HCT116 (cell line): Measurements from ENCODE around the gene ITPR1.

ENCODE experiments used
- EZH2phosphoT487 ChIP-seq: fragments of 200-600 bp; IDR thresholded peaks from 2 replicates; pipeline ENCODE4 v1.6.1; 2018; ENCODE audit warnings: antibody characterized with exemption, borderline replicate concordance
- POLR2A ChIP-seq: IDR thresholded peaks from 2 replicates; pipeline ENCODE4 v1.7.0; 2011; ENCODE audit warnings: borderline replicate concordance; ENCODE audit not compliant: insufficient read depth, insufficient read length; ENCODE audit errors: extremely low read depth
- POLR2AphosphoS5 ChIP-seq: IDR thresholded peaks from 2 replicates; pipeline ENCODE4 v1.6.1; 2011; ENCODE audit warnings: mild to moderate bottlenecking, low read depth, low read length, moderate library complexity
- TF ChIP-seq, protein P1 (sequence below), 3 experiments: fragments of 200-600 bp in 1 of 3; sonication (generic) in 1 of 3; IDR thresholded peaks in 2 of 3; conservative IDR thresholded peaks in 1 of 3; 2 replicates each; pipeline ENCODE4 v1.5.1; 2012 to 2017; ENCODE audit warnings: low read depth in 2 of 3, low read length in 2 of 3, antibody characterized with exemption in 1 of 3, borderline replicate concordance in 1 of 3, control low read depth in 1 of 3, mild to moderate bottlenecking in 1 of 3, mixed read lengths in 1 of 3, mixed run types in 1 of 3, moderate library complexity in 1 of 3; ENCODE audit not compliant: insufficient read depth in 1 of 3

DNA sequence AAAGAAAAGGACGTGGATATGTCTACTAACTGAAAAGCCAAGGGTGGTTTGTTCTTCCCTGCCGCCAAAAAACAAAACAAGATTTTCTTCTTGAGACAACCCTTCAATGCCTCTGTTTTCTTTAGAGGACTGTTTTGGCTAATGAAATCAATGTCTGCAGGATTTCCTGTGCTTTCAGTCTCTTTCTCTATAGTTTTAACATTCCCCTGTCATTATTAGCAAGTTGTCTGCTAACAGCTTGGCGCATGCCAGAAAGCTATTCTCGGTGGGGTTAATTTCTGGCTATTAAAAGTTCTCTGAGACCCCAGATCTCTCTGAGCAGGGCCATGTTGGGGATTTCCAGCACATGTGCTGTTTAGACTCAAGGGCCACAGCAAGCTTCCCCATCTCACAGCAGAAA, 56.7 kb downstream of the ITPR1 start:
- TF ChIP-seq, protein P1, sequence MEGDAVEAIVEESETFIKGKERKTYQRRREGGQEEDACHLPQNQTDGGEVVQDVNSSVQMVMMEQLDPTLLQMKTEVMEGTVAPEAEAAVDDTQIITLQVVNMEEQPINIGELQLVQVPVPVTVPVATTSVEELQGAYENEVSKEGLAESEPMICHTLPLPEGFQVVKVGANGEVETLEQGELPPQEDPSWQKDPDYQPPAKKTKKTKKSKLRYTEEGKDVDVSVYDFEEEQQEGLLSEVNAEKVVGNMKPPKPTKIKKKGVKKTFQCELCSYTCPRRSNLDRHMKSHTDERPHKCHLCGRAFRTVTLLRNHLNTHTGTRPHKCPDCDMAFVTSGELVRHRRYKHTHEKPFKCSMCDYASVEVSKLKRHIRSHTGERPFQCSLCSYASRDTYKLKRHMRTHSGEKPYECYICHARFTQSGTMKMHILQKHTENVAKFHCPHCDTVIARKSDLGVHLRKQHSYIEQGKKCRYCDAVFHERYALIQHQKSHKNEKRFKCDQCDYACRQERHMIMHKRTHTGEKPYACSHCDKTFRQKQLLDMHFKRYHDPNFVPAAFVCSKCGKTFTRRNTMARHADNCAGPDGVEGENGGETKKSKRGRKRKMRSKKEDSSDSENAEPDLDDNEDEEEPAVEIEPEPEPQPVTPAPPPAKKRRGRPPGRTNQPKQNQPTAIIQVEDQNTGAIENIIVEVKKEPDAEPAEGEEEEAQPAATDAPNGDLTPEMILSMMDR (IDR thresholded peaks at IDR 0.05 in 2 of 3, conservative IDR thresholded peaks at IDR 0.05 in 1 of 3; ENCODE audit: borderline replicate concordance in 1 of 3, insufficient read depth in 1 of 3, low read depth in 2 of 3, low read length in 2 of 3): no peak
- TF ChIP-seq POLR2A (no peak), POLR2AphosphoS5 (no peak), EZH2phosphoT487 (no peak)
